Esophagus squamous epithelium (tissue), 5 donors: Measurements from ENCODE around the gene BIN1. TPM values are rescaled to one million over a fixed set of nuclear protein-coding genes. Genes with fewer than 3 reads are reported as not detected.

ENCODE experiments used
- DNase-seq: peaks from one replicate; lab custom pipeline; 2025; lab: John Stamatoyannopoulos, UW
- H3K27ac ChIP-seq, 4 donors: fragments of 200-600 bp; sonication (generic); one replicate each; pipeline ENCODE4 v1.5.1; 2016 to 2019; ENCODE audit warnings: mild to moderate bottlenecking in 1 of 4
- H3K27me3 ChIP-seq, 4 donors: fragments of 200-600 bp; sonication (generic); 1 replicate in 3 of 4; 2 replicates in 1 of 4; pipeline versions ENCODE4 v1.5.1 to v1.6.0; 2017 to 2021; ENCODE audit warnings: antibody characterized with exemption in 1 of 4
- H3K36me3 ChIP-seq, 3 donors: fragments of 200-600 bp; sonication (generic); one replicate each; pipeline ENCODE4 v1.5.1; 2016 to 2019
- H3K4me1 ChIP-seq, 3 donors: fragments of 200-600 bp; sonication (generic); one replicate each; pipeline ENCODE4 v1.5.1; 2017 to 2019
- H3K4me3 ChIP-seq, 4 donors: fragments of 200-600 bp; sonication (generic); 1 replicate in 3 of 4; 2 replicates in 1 of 4; pipeline ENCODE4 v1.5.1; 2016 to 2019; ENCODE audit warnings: mild to moderate bottlenecking in 2 of 4, moderate library complexity in 1 of 4
- H3K9me3 ChIP-seq, 3 donors: fragments of 200-600 bp; sonication (generic); one replicate each; pipeline ENCODE4 v1.5.1; 2016 to 2019
- CTCF ChIP-seq, 6 experiments: fragments of 450-650 bp in 4 of 6; fragments of 200-600 bp in 2 of 6; sonication (generic) in 2 of 6; IDR thresholded peaks; one replicate each; pipeline ENCODE4 v1.5.1; 2016 to 2019; ENCODE audit warnings: antibody characterized with exemption in 6 of 6, mild to moderate bottlenecking in 4 of 6, moderate library complexity in 4 of 6
- POLR2A ChIP-seq, 4 donors: fragments of 450-650 bp; IDR thresholded peaks; one replicate each; pipeline ENCODE4 v1.6.1; 2017; ENCODE audit warnings: antibody characterized with exemption in 4 of 4, mild to moderate bottlenecking in 4 of 4, moderate library complexity in 3 of 4
- WGBS, 2 donors: methylation state at CpG; one replicate each; pipeline ENCODE4 v1.1.5; 2018; 5-methylcytosine and 5-hydroxymethylcytosine counted together
- intact Hi-C: fragments of 100-400 bp; cut with DNase I; formaldehyde crosslinking; loops from one replicate; pipeline ENCODE4 v1.15.0; 2022
- total RNA-seq, 4 donors: library from RNA; depleted of rRNA; stranded (reverse); fragments of >200 nt; gene quantifications; one replicate each; pipeline ENCODE4 v1.1.0, GENCODE V29; 2016
- donor health status: DM: yes; HTN: yes; CAD: no.

Gene BIN1
- total RNA-seq, 4 donors from 2014 or later, result 10.8 to 23.3 (median 15.5) TPM

GRCh38 chr2:127065940-127066318, 41.0 kb downstream of the BIN1 start:
- no peaks in the 10 kb centered on the region for H3K9me3 ChIP-seq
- TF ChIP-seq POLR2A (IDR thresholded peaks at IDR 0.05) (no peak), CTCF (IDR thresholded peaks at IDR 0.05) (no peak)
- WGBS, 2 donors, result 90 to 94% methylated on average over 2 to 3 of the region's 5 CpGs
- peaks cover 0 to 20% (median 4%) of the 10 kb centered on the region in 3 donors for H3K36me3 ChIP-seq
- no peaks in the 10 kb centered on the region for H3K27me3 ChIP-seq
- H3K4me1 ChIP-seq, result peaks cover 20 to 62% (median 38%) of the 10 kb centered on the region in 3 donors
- intact Hi-C loops, result no loop called here
- H3K27ac ChIP-seq, result peak overlapping the region; percentile 9 to 88 (median 76)
- H3K4me3 ChIP-seq, result no peak overlapping the region
- no peak for DNase-seq

- no peak for DNase-seq
- no peaks in the 10 kb centered on the region for H3K27me3 ChIP-seq
- 81 to 88% methylated on average over 3 to 8 of the region's 13 CpGs for WGBS, 2 donors
- H3K4me1 ChIP-seq, result peaks cover 20 to 62% (median 38%) of the 10 kb centered on the region in 3 donors
- H3K27ac ChIP-seq, result peak overlapping the region; percentile 68 to 88 (median 82)
- H3K36me3 ChIP-seq, result peaks cover 0 to 18% (median 4%) of the 10 kb centered on the region in 3 donors
- H3K4me3 ChIP-seq, result no peak overlapping the region
- TF ChIP-seq POLR2A (IDR thresholded peaks at IDR 0.05), result no peak
- no peak for TF ChIP-seq CTCF (IDR thresholded peaks at IDR 0.05)
- intact Hi-C loops, result no loop called here
- H3K9me3 ChIP-seq, result no peaks in the 10 kb centered on the region
These were observed 41.5 kb downstream of the BIN1 start for GRCh38 chr2:127065299-127065939.

- H3K36me3 ChIP-seq, result peaks cover 0 to 12% (median 0%) of the 10 kb centered on the region in 3 donors
- H3K27me3 ChIP-seq, result no peaks in the 10 kb centered on the region
- peak overlapping the region; percentile 68 to 88 (median 82) for H3K27ac ChIP-seq
- H3K4me3 ChIP-seq, result peak overlapping the region in 1 of 4 donors; percentile 40
- peak; percentile 32 for DNase-seq
- TF ChIP-seq CTCF (IDR thresholded peaks at IDR 0.05) (peak in 1 of 6 experiments; percentile 5), POLR2A (IDR thresholded peaks at IDR 0.05) (peak in 1 of 4 donors; percentile 12)
- intact Hi-C loops, result no loop called here
- no peaks in the 10 kb centered on the region for H3K9me3 ChIP-seq
- WGBS, 2 donors, result 13 to 20% methylated on average over 2 to 3 of the region's 17 CpGs
- H3K4me1 ChIP-seq, result peaks cover 20 to 62% (median 38%) of the 10 kb centered on the region in 3 donors
These were observed 42.2 kb downstream of the BIN1 start for GRCh38 chr2:127064642-127065250.

- Histone ChIP-seq H3K4me3 (peak overlapping the region in 1 of 4 donors; percentile 40), H3K4me1 (peaks cover 20 to 62% (median 38%) of the 10 kb centered on the region in 3 donors)
These were observed 43.0 kb downstream of the BIN1 start for GRCh38 chr2:127063701-127064590.

More at GRCh38 chr2:127063701-127064590, 43.0 kb downstream of the BIN1 start:
- DNase-seq, result no peak
- Histone ChIP-seq H3K27ac (peak overlapping the region; percentile 68 to 88 (median 82)), H3K9me3 (no peaks in the 10 kb centered on the region), H3K27me3 (no peaks in the 10 kb centered on the region), H3K36me3 (peaks cover 0 to 7% (median 0%) of the 10 kb centered on the region in 3 donors)
- 83% methylated on average over 1 of the region's 28 CpGs; no CpG with 5 or more reads in 1 of the 2 donors for WGBS, 2 donors
- TF ChIP-seq CTCF (IDR thresholded peaks at IDR 0.05) (no peak), POLR2A (IDR thresholded peaks at IDR 0.05) (no peak)
- intact Hi-C loops, result no loop called here
